SH-SY5Y (cell line): Measurements from ENCODE around the gene PRSS56.

Experiments
- GATA2 ChIP-seq: IDR thresholded peaks from 2 replicates; pipeline ENCODE4 v1.6.1; 2011; ENCODE audit warnings: mild to moderate bottlenecking, low read depth, low read length
- GATA3 ChIP-seq: IDR thresholded peaks from 2 replicates; pipeline ENCODE4 v1.6.1; 2011; ENCODE audit warnings: low read depth, mild to moderate bottlenecking, low read length, moderate library complexity

Gene PRSS56

GRCh38 chr2:232491139-232491780 lies 28.9 kb upstream of the PRSS56 start:
- TF ChIP-seq GATA2 = no peak
- TF ChIP-seq GATA3 = no peak

GRCh38 chr2:232492236-232492848 lies 27.8 kb upstream of the PRSS56 start:
- TF ChIP-seq GATA3 = no peak
- TF ChIP-seq GATA2 = no peak

GRCh38 chr2:232492963-232493700 lies 27.1 kb upstream of the PRSS56 start:
- no peak for TF ChIP-seq GATA3
- TF ChIP-seq GATA2 = no peak

- TF ChIP-seq GATA2 (no peak), GATA3 (no peak)
Observed at GRCh38 chr2:232493701-232494474, 26.3 kb upstream of the PRSS56 start.

- TF ChIP-seq GATA2 (no peak), GATA3 (no peak)
Observed at GRCh38 chr2:232494542-232494941, 25.6 kb upstream of the PRSS56 start.

- TF ChIP-seq GATA2 (no peak), GATA3 (no peak)
Observed at GRCh38 chr2:232495292-232495691, 24.9 kb upstream of the PRSS56 start.

- no peak for TF ChIP-seq GATA2
- TF ChIP-seq GATA3 = no peak
Observed at GRCh38 chr2:232496501-232497270, 23.5 kb upstream of the PRSS56 start.

- no peak for TF ChIP-seq GATA3
- TF ChIP-seq GATA2 = no peak
Observed at GRCh38 chr2:232497348-232497747, 22.8 kb upstream of the PRSS56 start.

GRCh38 chr2:232498452-232498851 lies 21.7 kb upstream of the PRSS56 start:
- TF ChIP-seq GATA2 (no peak), GATA3 (no peak)

GRCh38 chr2:232501331-232501771 lies 18.8 kb upstream of the PRSS56 start:
- no peak for TF ChIP-seq GATA3
- TF ChIP-seq GATA2 = peak; percentile 59

GRCh38 chr2:232501794-232502390 lies 18.3 kb upstream of the PRSS56 start:
- no peak for TF ChIP-seq GATA2
- TF ChIP-seq GATA3 = no peak

GRCh38 chr2:232502511-232502910 lies 17.7 kb upstream of the PRSS56 start:
- no peak for TF ChIP-seq GATA2
- TF ChIP-seq GATA3 = no peak

GRCh38 chr2:232502911-232503808 lies 17.0 kb upstream of the PRSS56 start:
- no peak for TF ChIP-seq GATA2

GRCh38 chr2:232503809-232504323 lies 16.3 kb upstream of the PRSS56 start:
- TF ChIP-seq GATA3 (no peak), GATA2 (no peak)
